Fibroblast of lung (primary cell): ENCODE data around the gene OGA. TPM values are rescaled to one million over a fixed set of nuclear protein-coding genes. Genes with fewer than 3 reads are reported as not detected.
A peak's percentile ranks its signal among the peaks of the same experiment; 100 is the strongest.

Experiments
- DNase-seq, 2 donors: peaks; one replicate each; pipeline versions ENCODE4 v3.0.0 to v3.0.0-alpha.2; 2010; ENCODE audit warnings: low read depth in 2 of 2
- H2AFZ ChIP-seq: 2 replicates; pipeline ENCODE4 v1.5.1; 2012; ENCODE audit warnings: low read length, control low read depth, inconsistent platforms
- H3K27ac ChIP-seq: 2 replicates; pipeline ENCODE4 v1.5.1; 2011; ENCODE audit warnings: low read length, control low read depth; ENCODE audit not compliant: insufficient read depth
- H3K27me3 ChIP-seq: 2 replicates; pipeline ENCODE4 v1.5.1; 2011; ENCODE audit warnings: mild to moderate bottlenecking, low read length; ENCODE audit not compliant: control insufficient read depth, insufficient read depth
- H3K36me3 ChIP-seq: 2 replicates; pipeline ENCODE4 v1.5.1; 2011; ENCODE audit warnings: low read length; ENCODE audit not compliant: control insufficient read depth, insufficient read depth
- H3K4me1 ChIP-seq: 2 replicates; pipeline ENCODE4 v1.5.1; 2011; ENCODE audit warnings: low read length; ENCODE audit not compliant: control insufficient read depth, insufficient read depth; ENCODE audit errors: extremely low read depth
- H3K4me2 ChIP-seq: 2 replicates; pipeline ENCODE4 v1.5.1; 2011; ENCODE audit warnings: low read length, control low read depth; ENCODE audit not compliant: insufficient read depth; ENCODE audit errors: extremely low read depth
- H3K4me3 ChIP-seq, 4 experiments: fragments of 200-600 bp in 1 of 4; sonication (generic) in 1 of 4; replicated peaks in 1 of 4; 2 replicates each; pipeline ENCODE4 v1.5.1; 2011 to 2016; ENCODE audit warnings: low read length in 4 of 4, low read depth in 3 of 4, mild to moderate bottlenecking in 3 of 4, control low read depth in 2 of 4, inconsistent platforms in 1 of 4, mixed read lengths in 1 of 4; ENCODE audit not compliant: insufficient read depth in 1 of 4; ENCODE audit errors: control extremely low read depth in 1 of 4
- H3K79me2 ChIP-seq: 2 replicates; pipeline ENCODE4 v1.5.1; 2012; ENCODE audit warnings: mild to moderate bottlenecking, low read length, inconsistent platforms; ENCODE audit not compliant: control insufficient read depth, insufficient read depth
- H3K9ac ChIP-seq: 2 replicates; pipeline ENCODE4 v1.5.1; 2011; ENCODE audit warnings: mild to moderate bottlenecking, low read length, control low read depth; ENCODE audit not compliant: insufficient read depth
- H3K9me3 ChIP-seq: 2 replicates; pipeline ENCODE4 v1.5.1; 2012; ENCODE audit warnings: low read depth, low read length; ENCODE audit not compliant: control insufficient read depth, insufficient read depth
- H4K20me1 ChIP-seq: 2 replicates; pipeline ENCODE4 v1.5.1; 2011; ENCODE audit warnings: low read length; ENCODE audit not compliant: control insufficient read depth, insufficient read depth; ENCODE audit errors: extremely low read depth
- EZH2 ChIP-seq: IDR thresholded peaks from 2 replicates; pipeline ENCODE4 v1.5.1; 2012; ENCODE audit warnings: low read length, control low read depth, mild to moderate bottlenecking; ENCODE audit errors: missing control alignments
- polyA plus RNA-seq, 2 donors: library from polyadenylated mRNA; depleted of rRNA in 1 of 2; stranded (reverse) in 1 of 2; unstranded in 1 of 2; fragments of >200 nt; gene quantifications; 2 replicates each; pipeline ENCODE4 v1.2.1, GENCODE V29; 2011 to 2012; ENCODE audit warnings: missing spikeins in 1 of 2
- total RNA-seq: library from RNA; depleted of rRNA; stranded (reverse); fragments of >200 nt; gene quantifications from 2 replicates; pipeline ENCODE4 v1.2.1, GENCODE V29; 2014
- TF ChIP-seq, protein P1 (sequence below), 2 donors: IDR thresholded peaks in 1 of 2; conservative IDR thresholded peaks in 1 of 2; 1 replicate in 1 of 2; 2 replicates in 1 of 2; pipeline ENCODE4 v1.5.1; 2011 to 2012; ENCODE audit warnings: low read length in 2 of 2, control low read depth in 1 of 2, inconsistent platforms in 1 of 2, low read depth in 1 of 2, mild to moderate bottlenecking in 1 of 2

Gene OGA
- total and polyA plus RNA-seq, 2 donors (not counting 1 experiment from before 2014, with no cell fraction given) = 69.9 to 193 TPM

DNA sequence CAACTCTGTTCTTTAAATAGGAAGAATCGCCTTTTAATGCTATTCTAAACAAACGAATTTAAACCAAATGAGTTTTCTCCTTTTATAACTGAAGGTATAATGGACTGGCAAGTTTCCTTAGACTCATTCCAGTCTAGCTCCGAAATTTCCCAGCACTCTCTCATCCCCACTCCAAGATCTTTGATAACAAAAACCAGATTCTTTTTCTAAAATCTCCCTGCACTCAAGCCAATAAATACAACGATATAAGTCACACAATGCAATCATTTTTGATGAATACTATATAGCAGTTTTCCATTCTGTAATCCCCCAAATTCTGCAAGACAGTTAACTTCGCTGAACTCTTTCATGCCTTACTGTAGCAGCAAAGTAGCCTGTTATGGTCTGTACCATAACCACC is 1.9 kb downstream of the OGA start:
- Histone ChIP-seq H3K9me3 (no peaks in the 10 kb centered on the region), H3K4me1 (peaks cover 13% of the 10 kb centered on the region), H3K36me3 (no peaks in the 10 kb centered on the region), H3K9ac (peak overlapping the region; percentile 26), H2AFZ (no peak overlapping the region), H4K20me1 (peaks cover 11% of the 10 kb centered on the region), H3K79me2 (peaks cover 69% of the 10 kb centered on the region), H3K4me3 (peak overlapping the region; percentile 45 to 99 (median 96)), H3K27me3 (no peaks in the 10 kb centered on the region), H3K27ac (peak overlapping the region; percentile 33), H3K4me2 (peak overlapping the region; percentile 20)
- TF ChIP-seq, protein P1, sequence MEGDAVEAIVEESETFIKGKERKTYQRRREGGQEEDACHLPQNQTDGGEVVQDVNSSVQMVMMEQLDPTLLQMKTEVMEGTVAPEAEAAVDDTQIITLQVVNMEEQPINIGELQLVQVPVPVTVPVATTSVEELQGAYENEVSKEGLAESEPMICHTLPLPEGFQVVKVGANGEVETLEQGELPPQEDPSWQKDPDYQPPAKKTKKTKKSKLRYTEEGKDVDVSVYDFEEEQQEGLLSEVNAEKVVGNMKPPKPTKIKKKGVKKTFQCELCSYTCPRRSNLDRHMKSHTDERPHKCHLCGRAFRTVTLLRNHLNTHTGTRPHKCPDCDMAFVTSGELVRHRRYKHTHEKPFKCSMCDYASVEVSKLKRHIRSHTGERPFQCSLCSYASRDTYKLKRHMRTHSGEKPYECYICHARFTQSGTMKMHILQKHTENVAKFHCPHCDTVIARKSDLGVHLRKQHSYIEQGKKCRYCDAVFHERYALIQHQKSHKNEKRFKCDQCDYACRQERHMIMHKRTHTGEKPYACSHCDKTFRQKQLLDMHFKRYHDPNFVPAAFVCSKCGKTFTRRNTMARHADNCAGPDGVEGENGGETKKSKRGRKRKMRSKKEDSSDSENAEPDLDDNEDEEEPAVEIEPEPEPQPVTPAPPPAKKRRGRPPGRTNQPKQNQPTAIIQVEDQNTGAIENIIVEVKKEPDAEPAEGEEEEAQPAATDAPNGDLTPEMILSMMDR (conservative IDR thresholded peaks at IDR 0.05 in 1 of 2, IDR thresholded peaks at IDR 0.05 in 1 of 2; ENCODE audit: low read depth in 1 of 2, low read length in 2 of 2) = no peak
- no peak for TF ChIP-seq EZH2
- DNase-seq = no peak

DNA sequence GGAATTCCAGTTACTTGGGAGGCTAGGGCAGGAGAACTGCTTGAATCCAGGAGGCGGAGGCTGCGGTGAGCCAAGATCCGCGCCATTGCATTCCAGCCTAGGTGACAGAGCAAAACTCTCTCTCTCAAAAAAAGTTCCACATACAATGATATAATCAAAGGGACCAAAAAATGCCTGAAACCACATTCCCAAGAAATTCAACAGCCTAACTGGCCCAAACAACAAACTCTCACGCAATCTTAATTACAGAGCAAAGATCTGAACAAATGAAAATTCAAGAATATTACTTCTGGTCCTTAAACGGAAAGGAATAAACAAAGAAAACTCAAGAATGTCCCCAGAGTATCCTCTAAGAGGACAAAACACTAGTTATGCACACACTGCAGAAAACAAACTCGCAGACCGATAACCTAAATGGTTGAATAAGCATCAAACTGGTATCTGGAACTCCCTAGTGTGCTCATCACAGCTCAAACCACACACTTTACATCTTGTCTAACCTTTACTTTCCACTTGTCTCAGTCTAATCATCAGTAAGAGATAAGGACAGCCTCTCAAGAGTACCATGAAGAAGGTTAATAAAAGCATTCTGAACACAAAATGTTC is 3.7 kb downstream of the OGA start:
- Histone ChIP-seq H3K36me3 (no peaks in the 10 kb centered on the region), H3K9ac (no peak overlapping the region), H3K79me2 (peaks cover 84% of the 10 kb centered on the region), H4K20me1 (peaks cover 11% of the 10 kb centered on the region), H3K4me2 (peak overlapping the region; percentile 85), H3K9me3 (no peaks in the 10 kb centered on the region), H2AFZ (no peak overlapping the region), H3K4me3 (peak overlapping the region; percentile 45 to 99 (median 96)), H3K27ac (peak overlapping the region; percentile 18), H3K4me1 (peaks cover 13% of the 10 kb centered on the region), H3K27me3 (no peaks in the 10 kb centered on the region)
- DNase-seq = peak in 1 of 2 donors; percentile 51
- TF ChIP-seq, protein P1 (conservative IDR thresholded peaks at IDR 0.05 in 1 of 2, IDR thresholded peaks at IDR 0.05 in 1 of 2; ENCODE audit: low read depth in 1 of 2, low read length in 2 of 2) = no peak
- no peak for TF ChIP-seq EZH2

DNA sequence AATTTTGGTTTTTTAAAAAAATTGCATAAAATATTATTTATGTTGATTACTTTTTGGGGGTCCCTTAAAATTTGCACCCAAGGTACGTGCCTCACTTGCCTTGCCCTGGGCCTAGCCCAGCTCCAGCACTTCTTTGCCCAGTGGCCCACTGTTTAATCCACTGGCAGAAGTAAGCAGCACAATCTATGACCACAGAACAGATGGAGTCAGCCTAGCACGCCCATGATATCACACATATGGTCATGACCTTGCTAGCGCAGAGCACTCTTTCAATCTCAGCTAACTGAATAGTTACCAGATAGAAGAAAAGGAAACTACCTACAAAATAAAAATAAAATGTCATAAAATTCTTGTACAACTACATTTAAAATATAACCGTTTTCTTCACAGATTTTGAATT is 5.6 kb downstream of the OGA start:
- H3K4me1 ChIP-seq = peaks cover 10% of the 10 kb centered on the region
- no peak overlapping the region for H3K27ac ChIP-seq
- peaks cover 11% of the 10 kb centered on the region for H4K20me1 ChIP-seq
- no peak for TF ChIP-seq EZH2
- TF ChIP-seq, protein P1 (conservative IDR thresholded peaks at IDR 0.05 in 1 of 2, IDR thresholded peaks at IDR 0.05 in 1 of 2; ENCODE audit: low read depth in 1 of 2, low read length in 2 of 2) = no peak
- no peak overlapping the region for H3K4me3 ChIP-seq
- no peak overlapping the region for H2AFZ ChIP-seq
- no peaks in the 10 kb centered on the region for H3K9me3 ChIP-seq
- no peak overlapping the region for H3K9ac ChIP-seq
- peaks cover 3% of the 10 kb centered on the region for H3K36me3 ChIP-seq
- no peaks in the 10 kb centered on the region for H3K27me3 ChIP-seq
- H3K79me2 ChIP-seq = peaks cover 87% of the 10 kb centered on the region
- H3K4me2 ChIP-seq = no peak overlapping the region
- no peak for DNase-seq
